UCSD-AML1 (cell line): ENCODE results near the gene ZFP28.

Experiments
- DNase-seq: peaks from one replicate; lab custom pipeline; 2025; ENCODE audit not compliant: unreplicated experiment; lab: John Stamatoyannopoulos, UW

ZFP28 gene

DNA sequence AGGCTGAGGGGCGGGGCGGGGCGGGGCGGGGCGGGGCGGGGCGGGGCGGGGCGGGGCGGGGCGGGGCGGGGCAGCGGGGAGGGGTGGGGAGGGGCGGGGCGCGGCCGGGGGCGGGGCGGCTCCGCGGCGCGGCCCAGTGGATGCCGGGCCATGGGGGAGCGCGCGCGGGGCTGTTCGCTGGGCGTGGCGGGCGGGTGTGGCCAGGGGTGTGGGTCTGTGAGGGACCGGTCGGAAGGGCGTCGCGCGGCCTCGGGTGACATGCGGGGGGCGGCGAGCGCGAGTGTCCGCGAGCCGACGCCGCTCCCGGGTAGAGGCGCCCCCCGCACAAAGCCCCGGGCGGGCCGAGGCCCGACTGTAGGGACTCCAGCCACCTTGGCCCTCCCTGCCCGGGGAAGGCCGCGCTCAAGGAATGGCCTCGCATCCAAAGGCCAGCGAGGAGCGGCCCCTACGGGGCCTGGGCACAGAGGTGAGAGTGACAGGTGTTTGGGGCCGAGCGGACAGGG lies at the start of gene ZFP28:
Gene ZFP28 (plus strand): TSS at position 188 of the 503 bp plus-strand sequence. CDS start 71 bp downstream, at position 259.
- peak; percentile 88 for DNase-seq

DNA sequence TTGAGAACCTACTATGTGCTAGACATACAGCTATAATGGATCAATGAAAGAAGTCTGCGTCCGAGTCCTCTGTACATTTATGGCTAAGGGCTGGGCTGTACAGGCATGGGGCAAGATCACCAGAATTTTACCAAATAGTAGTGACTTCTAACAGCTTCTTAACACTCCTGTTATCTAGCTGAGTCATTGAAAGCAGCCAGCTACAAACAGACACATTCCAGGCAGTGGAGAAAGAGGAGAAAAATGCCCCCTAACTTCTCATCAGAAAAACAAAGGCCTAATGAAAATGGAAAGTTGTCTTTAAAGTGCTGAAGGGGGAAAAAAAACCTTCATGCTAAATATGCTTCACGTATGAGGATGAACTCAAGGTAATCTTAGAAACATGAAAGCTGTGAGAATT lies 47.3 kb upstream of the ZFP28 start:
- DNase-seq, result no peak

DNA sequence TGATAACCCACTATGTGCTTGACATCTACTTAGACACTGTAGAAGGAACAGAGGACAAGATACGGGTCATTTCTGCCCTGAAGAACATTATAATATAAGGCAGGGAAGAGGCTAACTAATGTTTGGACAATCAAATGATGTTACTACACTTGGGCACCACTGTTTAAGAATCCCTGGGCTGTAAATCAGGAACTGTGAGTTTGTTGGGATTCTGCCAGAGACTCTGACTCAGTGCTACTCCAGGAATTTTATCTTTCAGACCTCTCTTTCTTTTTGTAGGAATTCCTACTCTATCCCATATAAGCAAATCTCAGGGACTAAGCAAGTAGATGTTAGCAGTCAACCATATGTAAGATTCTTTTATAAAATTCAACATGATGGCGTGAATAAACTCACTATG lies 34.2 kb upstream of the ZFP28 start:
- no peak for DNase-seq

DNA sequence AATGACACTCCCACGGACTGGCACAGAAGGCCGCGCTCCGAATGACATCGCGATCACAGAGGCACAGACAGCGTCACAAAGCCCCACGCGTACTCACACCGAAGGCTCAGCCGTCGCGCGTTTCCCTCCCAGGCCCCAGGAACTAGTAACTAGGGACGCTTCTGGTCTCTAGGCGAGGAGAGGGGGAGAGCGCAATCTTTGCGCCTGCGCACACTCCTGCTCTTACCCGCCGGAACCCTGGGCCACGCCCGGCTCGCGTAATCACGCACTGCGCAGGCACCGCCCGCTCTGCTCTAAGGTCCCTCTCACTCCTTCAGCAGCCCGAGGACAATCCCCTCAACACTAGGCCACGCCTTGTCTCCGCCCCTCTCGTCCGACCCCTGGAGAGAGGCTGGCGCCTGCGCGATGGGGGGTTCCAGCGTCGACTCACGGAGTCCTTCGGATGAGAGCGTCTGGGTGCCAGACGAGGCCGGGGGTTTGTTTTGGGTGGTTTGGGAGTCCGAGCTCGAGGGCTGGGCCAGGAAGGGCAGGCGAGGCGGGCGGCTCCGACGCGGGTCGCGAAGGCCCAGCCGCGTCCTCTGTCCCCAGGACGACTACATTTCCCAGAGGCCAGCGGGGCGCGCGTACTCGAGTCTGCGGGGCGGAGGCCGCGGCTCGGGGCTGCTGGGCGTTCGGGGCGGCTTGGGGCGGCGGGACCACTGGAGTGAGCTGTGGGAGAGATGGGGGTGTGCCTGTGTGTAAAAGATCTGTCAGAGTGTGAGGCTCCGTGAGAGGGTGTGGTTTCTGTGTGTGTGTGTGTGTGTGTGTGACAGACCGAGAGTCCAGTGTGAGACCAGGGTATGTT lies 31.1 kb upstream of the ZFP28 start, which contains the start of gene ZNF471:
Gene ZNF471 (plus strand): TSS at position 410 of the 844 bp plus-strand sequence. CDS start 3,717 bp downstream, outside the sequence.
- peak; percentile 98 for DNase-seq

DNA sequence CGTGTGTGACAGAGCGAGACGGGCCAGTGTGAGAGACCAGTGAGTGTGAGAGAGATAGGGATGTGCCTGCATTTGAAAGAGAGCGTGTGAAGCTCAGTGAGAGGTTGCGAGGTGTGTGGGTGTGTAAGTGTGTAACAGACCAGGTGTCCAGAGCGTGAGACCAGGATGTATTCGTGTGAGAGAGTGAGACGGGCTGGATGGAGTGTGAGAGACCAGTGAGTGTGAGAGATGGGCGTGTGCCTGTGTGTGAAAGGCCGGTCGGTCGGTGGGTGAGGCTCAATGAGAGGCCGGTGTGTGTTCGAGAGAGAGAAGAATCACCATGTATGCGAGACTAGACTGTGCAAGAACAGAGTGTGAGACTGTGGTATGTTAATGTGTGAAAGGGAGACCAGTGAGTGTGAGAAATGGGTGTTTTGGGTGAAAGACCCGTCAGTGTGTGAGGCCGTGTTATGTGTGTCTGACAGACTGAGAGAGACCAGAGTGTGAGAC lies 30.4 kb upstream of the ZFP28 start:
- DNase-seq, result no peak

DNA sequence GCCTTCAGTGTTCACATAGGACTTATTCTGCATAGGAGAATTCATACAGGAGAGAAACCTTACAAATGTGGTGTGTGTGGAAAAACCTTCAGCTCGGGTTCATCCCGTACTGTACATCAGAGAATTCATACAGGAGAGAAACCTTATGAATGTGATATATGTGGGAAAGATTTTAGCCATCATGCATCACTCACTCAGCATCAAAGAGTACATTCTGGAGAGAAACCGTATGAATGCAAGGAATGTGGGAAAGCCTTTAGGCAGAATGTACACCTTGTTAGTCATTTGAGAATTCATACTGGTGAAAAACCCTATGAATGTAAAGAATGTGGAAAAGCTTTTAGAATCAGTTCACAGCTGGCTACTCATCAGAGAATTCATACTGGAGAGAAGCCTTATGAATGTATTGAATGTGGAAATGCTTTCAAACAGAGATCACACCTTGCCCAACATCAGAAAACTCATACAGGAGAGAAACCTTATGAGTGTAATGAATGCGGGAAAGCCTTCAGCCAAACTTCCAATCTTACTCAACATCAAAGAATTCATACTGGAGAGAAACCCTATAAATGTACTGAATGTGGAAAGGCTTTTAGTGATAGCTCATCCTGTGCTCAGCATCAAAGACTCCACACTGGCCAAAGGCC lies 13.4 kb upstream of the ZFP28 start:
- no peak for DNase-seq

DNA sequence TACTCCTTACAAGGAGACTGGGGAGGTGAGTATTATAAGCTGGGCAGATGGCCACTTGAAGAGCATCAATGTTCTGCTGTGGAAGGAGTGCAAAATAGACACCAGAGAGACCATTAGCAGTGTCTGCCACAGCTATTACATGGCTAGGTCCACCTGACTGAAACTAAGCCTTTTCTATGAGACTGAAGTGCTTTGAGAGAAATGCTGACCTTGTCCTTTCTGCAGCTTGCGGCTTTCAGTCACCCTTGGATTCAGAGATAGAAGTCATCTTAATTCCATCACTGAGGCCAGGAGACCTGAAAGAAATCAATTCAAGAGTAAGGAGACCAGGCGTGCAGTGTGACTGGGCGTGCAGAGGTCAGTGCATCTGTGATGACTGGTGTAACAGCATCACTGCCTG lies 1.3 kb upstream of the ZFP28 start:
- DNase-seq, result no peak

DNA sequence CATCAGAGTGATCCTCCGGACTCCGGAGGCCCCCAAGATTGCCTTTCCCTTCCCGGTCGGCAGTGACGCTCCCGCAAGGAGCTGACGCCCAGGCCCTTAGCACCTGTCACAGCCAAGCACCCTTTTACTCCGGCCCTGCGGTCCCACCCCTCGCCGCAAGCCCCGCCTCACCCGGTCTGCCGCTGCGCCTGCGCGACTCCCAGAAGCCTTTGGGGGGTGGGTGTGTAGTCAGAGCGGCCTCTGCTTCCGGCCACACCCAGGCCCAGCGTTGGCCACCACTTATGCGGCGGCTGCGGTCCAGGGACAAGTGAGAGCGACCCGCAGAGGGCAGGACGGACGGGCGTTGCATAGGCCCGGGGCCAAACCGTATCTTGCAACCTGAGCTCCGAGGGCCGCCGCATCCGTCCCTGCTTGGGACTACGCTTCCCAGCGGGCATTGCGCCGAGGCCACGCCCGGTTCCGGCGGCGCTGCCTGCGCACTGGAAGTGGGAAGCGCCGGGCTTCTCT lies 441 bp upstream of the ZFP28 start:
- DNase-seq, result peak; percentile 94

DNA sequence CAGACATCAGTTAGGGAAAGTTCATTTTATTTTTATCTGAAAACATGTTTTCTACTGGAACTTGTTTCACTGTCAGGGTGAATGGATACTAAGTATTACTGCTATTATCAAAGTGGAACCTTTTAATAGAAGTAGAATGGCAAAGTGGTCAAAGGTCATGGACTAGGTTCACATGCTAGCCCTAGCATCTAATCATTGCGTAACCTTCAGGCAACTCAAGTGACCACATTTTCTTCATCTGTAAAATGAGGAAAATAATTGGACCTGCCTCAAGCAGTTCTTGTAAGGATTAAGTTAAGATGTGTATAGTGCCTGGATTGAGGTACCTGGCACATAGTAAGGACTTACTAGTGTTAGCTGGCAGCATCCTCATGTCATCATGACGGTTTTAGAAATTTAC lies 5.0 kb downstream of the ZFP28 start:
- DNase-seq, result no peak

DNA sequence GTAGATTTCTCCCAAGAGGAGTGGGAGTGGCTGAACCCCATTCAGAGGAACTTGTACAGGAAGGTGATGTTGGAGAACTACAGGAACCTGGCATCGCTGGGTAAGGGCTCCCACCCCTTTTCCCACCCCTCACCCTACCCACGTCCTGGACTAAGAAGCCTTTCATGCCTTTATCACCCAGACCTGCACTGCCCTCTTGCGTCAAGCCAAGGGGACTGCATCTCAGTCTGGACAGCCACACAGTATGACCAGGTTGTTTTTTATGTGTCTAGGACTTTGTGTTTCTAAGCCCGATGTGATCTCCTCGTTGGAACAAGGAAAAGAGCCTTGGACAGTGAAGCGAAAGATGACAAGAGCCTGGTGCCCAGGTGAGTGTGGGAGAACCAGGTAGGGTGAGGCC lies 8.8 kb downstream of the ZFP28 start:
- DNase-seq, result no peak

DNA sequence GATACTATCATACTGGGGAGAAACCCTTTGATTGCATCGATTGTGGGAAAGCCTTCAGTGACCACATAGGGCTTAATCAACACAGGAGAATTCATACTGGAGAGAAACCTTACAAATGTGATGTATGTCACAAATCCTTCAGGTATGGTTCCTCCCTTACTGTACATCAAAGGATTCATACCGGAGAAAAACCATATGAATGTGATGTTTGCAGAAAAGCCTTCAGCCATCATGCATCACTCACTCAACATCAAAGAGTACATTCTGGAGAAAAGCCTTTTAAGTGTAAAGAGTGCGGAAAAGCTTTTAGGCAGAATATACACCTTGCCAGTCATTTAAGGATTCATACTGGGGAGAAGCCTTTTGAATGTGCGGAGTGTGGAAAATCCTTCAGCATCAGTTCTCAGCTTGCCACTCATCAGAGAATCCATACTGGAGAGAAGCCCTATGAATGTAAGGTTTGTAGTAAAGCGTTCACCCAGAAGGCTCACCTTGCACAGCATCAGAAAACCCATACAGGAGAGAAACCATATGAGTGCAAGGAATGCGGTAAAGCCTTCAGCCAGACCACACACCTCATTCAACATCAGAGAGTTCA lies 15.6 kb downstream of the ZFP28 start:
- DNase-seq, result no peak

DNA sequence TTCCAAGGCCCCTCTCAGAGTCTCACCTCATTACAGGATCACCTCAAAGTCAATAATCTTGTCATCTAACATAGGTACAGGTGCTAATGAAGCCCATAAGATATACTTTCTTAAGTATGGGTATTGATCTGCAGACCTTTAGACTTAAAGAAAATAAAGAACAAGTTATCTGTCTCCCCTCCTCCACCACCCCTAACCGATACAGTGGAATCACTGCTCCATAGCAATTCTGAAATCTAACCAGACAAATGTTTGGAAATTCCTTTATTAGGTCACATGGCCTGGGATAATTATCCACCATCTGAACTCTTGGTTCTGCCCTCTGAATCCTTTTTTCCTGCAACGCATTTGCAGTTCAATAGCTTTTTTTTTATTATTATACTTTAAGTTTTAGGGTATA lies 24.0 kb downstream of the ZFP28 start:
- no peak for DNase-seq

DNA sequence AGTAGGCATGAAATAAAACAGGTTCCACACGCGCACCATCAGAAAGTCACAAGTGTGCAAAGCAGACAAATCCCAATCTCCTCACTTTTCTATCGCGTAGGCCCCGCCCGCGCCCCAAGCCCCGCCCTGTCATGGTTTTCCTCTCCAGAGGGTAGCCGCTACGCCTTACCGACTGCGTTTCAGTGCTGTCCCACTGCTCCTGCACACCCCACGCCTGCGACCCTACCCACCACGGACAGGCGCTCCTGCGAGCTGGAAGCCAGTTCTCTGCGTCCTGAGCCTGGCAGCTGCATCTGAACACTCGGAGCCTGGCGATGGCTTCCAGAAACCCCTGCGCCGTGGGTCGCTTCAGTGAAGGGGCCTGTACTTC lies 28.1 kb downstream of the ZFP28 start:
- no peak for DNase-seq

DNA sequence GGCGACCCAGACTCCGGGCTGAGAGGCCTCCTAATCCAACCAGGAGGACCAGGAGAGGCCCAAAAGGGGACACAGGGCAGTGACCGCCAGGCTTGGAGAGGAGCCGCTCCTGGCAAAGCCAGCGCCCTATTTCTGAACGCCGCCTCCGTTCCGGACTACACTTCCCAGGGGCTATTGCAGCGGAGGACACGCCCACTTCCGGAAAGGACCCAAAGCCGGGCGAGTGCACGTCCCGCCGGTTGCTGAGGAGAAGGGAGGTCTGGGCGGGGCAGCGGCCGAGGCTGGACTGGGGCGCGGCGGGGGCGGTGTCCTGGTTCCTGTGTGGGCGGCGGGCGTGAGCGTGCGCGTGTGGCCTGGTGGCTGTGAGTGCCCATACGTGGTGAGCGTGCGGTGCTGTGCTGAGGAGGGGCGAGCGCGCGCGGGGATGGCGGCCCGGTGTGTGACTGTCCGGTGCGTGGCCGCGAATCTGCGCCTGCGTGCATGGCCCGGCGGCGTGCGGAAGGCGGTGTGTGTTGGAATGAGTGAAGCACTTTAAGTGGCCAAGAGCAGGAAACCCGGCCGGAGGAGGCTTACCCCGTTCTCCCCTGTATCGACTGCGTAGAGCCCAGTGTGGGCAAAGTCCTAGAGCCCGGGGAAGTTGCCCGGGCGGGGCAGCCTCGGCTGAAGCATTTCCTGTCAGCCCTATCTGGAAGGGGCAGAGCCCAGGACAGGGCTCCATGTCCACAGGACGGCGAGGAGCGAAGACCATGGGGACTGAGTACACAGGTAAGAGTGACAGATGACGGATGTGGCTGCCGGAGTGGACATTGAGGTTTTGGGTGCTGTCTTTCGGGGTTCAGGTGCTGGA lies 28.7 kb downstream of the ZFP28 start, which contains the start of gene ZNF470:
Gene ZNF470 (plus strand): TSS at position 195 of the 847 bp plus-strand sequence. CDS start 2,844 bp downstream, outside the sequence.
- peak; percentile 92 for DNase-seq

DNA sequence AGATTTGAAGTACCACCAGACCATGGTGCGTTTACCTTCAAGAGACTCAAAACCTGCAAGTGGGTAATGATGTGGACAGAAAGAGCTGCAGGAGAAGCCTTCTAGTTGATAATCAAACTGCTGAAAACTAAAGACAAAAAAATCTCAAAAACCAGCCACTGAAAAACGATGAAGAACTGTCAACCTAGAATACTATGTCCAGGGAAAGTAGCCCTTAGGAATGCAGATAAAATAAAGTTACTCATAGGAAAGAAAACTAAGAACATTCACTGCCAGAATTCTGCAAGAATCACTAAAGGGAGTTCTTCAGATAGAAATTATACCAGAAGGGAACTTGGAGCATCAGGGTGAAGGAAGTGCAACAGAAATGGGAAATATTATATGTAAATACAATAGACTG lies 33.8 kb downstream of the ZFP28 start:
- no peak for DNase-seq

DNA sequence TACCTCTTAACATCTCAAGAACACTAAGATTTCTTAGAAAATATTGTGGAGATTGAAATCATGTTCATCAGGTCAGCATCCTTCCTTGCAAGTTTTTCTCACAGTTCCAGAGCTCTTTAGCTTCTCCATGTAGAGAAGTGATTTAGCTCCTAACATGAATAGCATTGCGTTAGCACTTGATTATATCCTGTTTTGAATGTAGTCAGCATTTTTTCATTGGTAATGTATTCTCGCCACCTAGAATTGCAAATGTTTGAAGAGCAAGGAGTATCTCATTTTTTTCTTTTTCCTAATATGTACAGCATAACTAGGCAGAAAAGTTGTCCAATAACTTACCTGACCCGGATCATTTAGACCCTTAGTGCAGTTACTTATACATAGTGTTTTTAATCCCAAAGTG lies 35.2 kb downstream of the ZFP28 start:
- no peak for DNase-seq

DNA sequence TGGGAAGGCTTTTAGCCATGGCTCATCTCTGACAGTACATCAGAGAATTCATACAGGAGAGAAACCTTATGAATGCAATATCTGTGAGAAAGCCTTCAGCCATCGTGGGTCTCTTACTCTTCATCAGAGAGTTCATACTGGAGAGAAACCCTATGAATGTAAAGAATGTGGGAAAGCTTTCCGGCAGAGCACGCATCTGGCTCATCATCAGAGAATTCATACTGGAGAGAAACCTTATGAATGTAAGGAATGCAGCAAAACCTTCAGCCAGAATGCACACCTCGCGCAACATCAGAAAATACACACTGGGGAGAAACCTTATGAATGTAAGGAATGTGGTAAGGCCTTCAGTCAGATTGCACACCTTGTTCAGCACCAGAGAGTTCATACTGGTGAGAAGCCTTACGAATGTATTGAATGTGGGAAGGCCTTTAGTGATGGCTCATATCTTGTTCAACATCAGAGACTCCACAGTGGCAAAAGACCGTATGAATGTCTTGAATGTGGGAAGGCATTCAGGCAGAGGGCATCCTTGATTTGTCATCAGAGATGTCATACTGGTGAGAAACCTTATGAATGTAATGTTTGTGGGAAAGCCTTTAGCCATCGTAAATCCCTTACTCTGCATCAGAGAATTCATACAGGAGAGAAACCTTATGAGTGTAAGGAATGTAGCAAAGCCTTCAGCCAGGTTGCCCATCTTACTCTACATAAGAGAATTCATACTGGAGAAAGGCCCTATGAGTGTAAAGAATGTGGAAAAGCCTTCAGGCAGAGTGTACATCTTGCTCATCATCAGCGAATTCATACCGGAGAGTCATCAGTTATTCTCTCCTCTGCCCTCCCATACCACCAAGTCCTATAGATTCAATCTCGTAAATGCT lies 39.2 kb downstream of the ZFP28 start:
- no peak for DNase-seq

DNA sequence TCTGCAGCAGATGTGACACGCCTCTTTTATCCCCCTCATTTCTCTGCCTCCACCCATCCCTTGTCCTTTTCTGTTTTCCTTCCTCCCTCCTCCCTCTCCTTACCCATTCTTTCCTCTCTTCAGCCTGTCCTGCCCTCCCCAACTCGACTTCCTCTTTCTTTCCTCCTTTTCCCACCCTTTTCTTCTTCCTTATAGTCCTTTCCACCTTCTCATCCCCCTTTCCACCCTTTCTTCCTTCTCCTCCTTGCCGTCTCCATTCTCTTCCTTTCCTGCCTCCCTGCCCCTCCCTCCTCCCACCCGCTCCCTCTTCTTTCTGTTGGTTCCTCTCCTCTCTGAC lies 55.7 kb downstream of the ZFP28 start:
- DNase-seq, result no peak

DNA sequence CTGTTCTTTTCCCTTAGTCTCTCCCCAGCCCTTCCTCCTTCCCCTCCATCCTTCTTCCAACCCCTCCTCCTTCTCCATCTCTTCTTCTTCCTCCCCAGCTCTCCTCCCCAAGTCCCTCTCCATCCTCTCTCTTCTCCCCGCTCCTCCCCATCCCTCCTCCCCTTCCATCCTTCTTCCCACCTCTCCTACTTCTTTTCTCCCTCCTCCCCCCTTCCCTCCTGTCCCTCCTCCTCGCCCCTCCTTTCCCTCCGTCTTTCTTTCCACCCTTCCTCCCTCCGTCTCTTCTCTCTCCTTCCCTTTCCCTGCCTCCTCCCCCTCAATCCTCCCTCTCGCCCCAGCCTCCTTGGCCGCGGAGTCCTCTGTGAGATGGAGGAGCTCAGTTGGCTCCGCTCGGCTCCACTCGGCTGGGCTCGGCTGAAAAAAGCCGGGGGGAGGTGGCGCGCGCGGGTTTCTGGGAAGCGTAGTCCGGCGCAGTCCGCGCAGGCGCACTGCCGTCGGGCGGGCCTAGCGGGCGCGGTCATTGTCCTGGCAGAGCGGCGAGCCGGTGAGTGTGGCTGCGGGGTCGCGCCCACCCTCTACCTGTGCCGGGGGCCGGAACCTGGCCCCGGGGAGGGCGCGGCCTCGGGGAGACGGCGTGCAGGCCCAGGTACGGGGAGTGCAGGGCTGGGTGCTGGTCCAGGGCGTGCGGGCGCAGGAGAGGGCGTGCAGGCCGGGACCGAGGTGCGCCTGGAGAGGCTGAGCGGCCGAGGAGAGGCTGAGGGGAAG lies 56.2 kb downstream of the ZFP28 start, which contains the start of gene ZNF71:
Gene ZNF71 (plus strand): TSS at position 520 of the 765 bp plus-strand sequence. CDS start 6,257 bp downstream, outside the sequence.
- peak; percentile 90 for DNase-seq
